ENCODE measurements around the gene DMBX1. TPM values are rescaled to one million over a fixed set of nuclear protein-coding genes. Genes with fewer than 3 reads are reported as not detected.

Gene DMBX1
- total and polyA plus RNA-seq, 2 donors (not counting 1 experiment from before 2014, with no cell fraction given) = not detected

- peaks cover 44% of the 10 kb centered on the region for H3K27me3 Mint-ChIP-seq
- Histone ChIP-seq H3K9ac (ENCODE audit: low read length) (no peak overlapping the region), H2AFZ (ENCODE audit: insufficient read depth, low read depth, low read length, poor library complexity, severe bottlenecking) (no peak overlapping the region), H3K27me3 (replicated peaks in 1 of 4; ENCODE audit: control extremely low read depth in 1 of 4, control insufficient read depth in 3 of 4, insufficient read depth in 4 of 4, low read length in 3 of 4) (peaks cover 0 to 59% (median 21%) of the 10 kb centered on the region in 4 experiments), H3K27ac (ENCODE audit: low read length in 2 of 2) (no peak overlapping the region), H3K4me2 (replicated peaks; ENCODE audit: low read depth, low read length, poor library complexity, severe bottlenecking) (no peak overlapping the region), H3K36me3 (replicated peaks in 1 of 2; ENCODE audit: control extremely low read depth in 1 of 2, control insufficient read depth in 1 of 2, extremely low read depth in 1 of 2, insufficient read depth in 2 of 2, low read length in 1 of 2) (no peaks in the 10 kb centered on the region), H3K4me1 (ENCODE audit: control insufficient read depth in 2 of 2, insufficient read depth in 2 of 2, low read length in 2 of 2) (peaks cover 13 to 19% of the 10 kb centered on the region in 2 donors), H3K9me3 (ENCODE audit: control extremely low read depth in 1 of 3, control insufficient read depth in 2 of 3, insufficient read depth in 1 of 3, low read length in 2 of 3) (no peaks in the 10 kb centered on the region), H3K4me3 (ENCODE audit: control extremely low read depth in 1 of 5, extremely low read depth in 1 of 5, insufficient read depth in 1 of 5, low read depth in 2 of 5, low read length in 4 of 5) (no peak overlapping the region), H3K79me2 (ENCODE audit: control insufficient read depth, insufficient read depth, low read length) (no peaks in the 10 kb centered on the region), H4K20me1 (ENCODE audit: control insufficient read depth, insufficient read depth, low read length, poor library complexity, severe bottlenecking) (no peaks in the 10 kb centered on the region)
- ATAC-seq (ENCODE audit: low read depth) = no peak
- TF ChIP-seq EZH2 (IDR thresholded peaks at IDR 0.05; ENCODE audit: borderline replicate concordance, insufficient read depth, low read depth, low read length, poor library complexity, severe bottlenecking) (no peak), CTCF (IDR thresholded peaks at IDR 0.05) (no peak)
- H3K4me3 Mint-ChIP-seq = no peak overlapping the region
- ChIA-PET CTCF (interaction anchor here (0.6 to 4.9 kb wide), 10 partner anchors 12 to 1047 kb away, joined by 3 to 122 read pairs (median 5); a partner anchor contains a TSS), POLR2A (no interaction called here)
- no peak for DNase-seq
- H3K27ac Mint-ChIP-seq = no peak overlapping the region
- H3K9me3 Mint-ChIP-seq (ENCODE audit: insufficient read depth) = no peaks in the 10 kb centered on the region
- peaks cover 24% of the 10 kb centered on the region for H3K4me1 Mint-ChIP-seq
- WGBS (ENCODE audit: insufficient coverage) = 66% methylated on average over 3 of the region's 3 CpGs
- intact Hi-C loops (cut with micrococcal nuclease) = loop anchor here (5.0 kb wide), 1 partner anchor 101 kb away; no protein-coding TSS in a partner anchor
These were observed 43.8 kb upstream of the DMBX1 start for GRCh38 chr1:46445773-46446256.
